LNCAP (cell line): ENCODE measurements around the gene CCDC88A.

ENCODE experiments used
- TF ChIP-seq, protein P1 (sequence below): fragments of 450-650 bp; IDR thresholded peaks from 2 replicates; pipeline ENCODE4 v1.5.1; 2017; ENCODE audit warnings: mild to moderate bottlenecking

Gene CCDC88A, protein sequence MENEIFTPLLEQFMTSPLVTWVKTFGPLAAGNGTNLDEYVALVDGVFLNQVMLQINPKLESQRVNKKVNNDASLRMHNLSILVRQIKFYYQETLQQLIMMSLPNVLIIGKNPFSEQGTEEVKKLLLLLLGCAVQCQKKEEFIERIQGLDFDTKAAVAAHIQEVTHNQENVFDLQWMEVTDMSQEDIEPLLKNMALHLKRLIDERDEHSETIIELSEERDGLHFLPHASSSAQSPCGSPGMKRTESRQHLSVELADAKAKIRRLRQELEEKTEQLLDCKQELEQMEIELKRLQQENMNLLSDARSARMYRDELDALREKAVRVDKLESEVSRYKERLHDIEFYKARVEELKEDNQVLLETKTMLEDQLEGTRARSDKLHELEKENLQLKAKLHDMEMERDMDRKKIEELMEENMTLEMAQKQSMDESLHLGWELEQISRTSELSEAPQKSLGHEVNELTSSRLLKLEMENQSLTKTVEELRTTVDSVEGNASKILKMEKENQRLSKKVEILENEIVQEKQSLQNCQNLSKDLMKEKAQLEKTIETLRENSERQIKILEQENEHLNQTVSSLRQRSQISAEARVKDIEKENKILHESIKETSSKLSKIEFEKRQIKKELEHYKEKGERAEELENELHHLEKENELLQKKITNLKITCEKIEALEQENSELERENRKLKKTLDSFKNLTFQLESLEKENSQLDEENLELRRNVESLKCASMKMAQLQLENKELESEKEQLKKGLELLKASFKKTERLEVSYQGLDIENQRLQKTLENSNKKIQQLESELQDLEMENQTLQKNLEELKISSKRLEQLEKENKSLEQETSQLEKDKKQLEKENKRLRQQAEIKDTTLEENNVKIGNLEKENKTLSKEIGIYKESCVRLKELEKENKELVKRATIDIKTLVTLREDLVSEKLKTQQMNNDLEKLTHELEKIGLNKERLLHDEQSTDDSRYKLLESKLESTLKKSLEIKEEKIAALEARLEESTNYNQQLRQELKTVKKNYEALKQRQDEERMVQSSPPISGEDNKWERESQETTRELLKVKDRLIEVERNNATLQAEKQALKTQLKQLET (N-terminal part only)

GRCh38 chr2:55419679-55420438 lies at the start of gene CCDC88A:
Gene CCDC88A (minus strand): TSS chr2:55419856. CDS start chr2:55419079, 777 bp downstream.
- TF ChIP-seq, protein P1, sequence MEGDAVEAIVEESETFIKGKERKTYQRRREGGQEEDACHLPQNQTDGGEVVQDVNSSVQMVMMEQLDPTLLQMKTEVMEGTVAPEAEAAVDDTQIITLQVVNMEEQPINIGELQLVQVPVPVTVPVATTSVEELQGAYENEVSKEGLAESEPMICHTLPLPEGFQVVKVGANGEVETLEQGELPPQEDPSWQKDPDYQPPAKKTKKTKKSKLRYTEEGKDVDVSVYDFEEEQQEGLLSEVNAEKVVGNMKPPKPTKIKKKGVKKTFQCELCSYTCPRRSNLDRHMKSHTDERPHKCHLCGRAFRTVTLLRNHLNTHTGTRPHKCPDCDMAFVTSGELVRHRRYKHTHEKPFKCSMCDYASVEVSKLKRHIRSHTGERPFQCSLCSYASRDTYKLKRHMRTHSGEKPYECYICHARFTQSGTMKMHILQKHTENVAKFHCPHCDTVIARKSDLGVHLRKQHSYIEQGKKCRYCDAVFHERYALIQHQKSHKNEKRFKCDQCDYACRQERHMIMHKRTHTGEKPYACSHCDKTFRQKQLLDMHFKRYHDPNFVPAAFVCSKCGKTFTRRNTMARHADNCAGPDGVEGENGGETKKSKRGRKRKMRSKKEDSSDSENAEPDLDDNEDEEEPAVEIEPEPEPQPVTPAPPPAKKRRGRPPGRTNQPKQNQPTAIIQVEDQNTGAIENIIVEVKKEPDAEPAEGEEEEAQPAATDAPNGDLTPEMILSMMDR = no peak

DNA sequence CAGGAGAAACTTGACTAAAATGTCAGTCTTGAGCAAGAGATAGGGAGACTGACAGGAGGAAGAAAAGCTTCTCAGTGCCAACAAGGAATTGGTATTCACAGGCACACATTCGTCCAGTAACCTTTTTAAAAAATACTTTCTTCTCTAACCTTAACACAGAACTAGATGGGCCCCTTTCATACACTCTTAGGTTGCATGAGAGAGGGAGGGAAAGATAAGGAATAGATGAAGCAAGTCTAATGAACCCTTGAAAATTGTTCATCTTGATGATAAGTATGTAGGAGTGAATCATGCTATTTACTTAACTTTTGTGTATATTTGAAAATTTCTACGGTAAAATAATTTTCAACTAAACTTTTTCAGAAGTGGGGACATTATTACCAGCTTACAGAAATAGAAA lies 42.0 kb upstream of the CCDC88A start:
- TF ChIP-seq, protein P1 = no peak

- TF ChIP-seq, protein P1 = no peak
Observed at GRCh38 chr2:55460562-55460961, 40.9 kb upstream of the CCDC88A start.

- TF ChIP-seq, protein P1 = no peak
Observed at GRCh38 chr2:55459714-55460274, 40.1 kb upstream of the CCDC88A start.

- TF ChIP-seq, protein P1 = no peak
Observed at GRCh38 chr2:55459279-55459678, 39.6 kb upstream of the CCDC88A start.

DNA sequence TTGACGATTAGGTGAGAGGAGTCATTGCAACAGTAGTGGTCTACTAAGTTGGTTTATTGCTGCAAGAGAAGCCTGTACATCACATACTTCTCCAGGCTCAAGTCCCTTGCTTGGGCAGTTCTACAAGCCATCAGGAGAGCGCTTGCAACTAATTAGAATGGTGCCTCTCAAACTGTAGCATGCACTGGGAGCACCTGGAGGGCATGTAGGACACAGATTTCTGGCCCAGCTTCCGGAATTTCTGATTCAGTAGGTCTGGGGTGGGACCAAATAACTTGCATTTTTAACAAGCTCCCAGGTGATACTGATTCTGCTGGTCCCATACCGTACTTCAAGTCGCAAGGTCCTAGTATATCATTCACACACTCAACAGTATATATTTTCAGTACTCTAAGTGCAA lies 34.5 kb upstream of the CCDC88A start:
- TF ChIP-seq, protein P1 = no peak
